Pons (tissue), 1 donor: ENCODE results near the gene INPP4B.

Experiments
- DNase-seq: peaks from one replicate; pipeline ENCODE4 v3.0.0-alpha.2; 2016; ENCODE audit warnings: low spot score

The INPP4B gene

DNA sequence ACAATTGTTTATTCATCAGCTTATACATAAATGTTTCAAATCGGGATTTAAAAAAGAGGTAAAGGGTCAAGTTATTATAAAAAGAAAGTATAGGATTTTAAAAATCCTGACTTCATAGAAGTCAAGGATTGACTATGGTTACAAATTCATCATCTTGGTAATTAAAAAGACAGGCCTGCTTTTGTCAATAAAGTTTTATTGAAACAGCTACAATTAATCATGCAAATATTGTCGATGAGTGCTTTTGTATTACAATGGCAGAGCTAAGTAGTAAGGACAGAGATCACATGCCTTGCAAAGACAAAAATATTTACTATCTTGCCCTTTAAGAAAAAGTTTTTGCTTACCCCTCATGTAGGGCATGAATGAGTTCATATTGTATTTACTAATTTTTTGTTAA is 614.3 kb downstream of the INPP4B start:
- no peak for DNase-seq

DNA sequence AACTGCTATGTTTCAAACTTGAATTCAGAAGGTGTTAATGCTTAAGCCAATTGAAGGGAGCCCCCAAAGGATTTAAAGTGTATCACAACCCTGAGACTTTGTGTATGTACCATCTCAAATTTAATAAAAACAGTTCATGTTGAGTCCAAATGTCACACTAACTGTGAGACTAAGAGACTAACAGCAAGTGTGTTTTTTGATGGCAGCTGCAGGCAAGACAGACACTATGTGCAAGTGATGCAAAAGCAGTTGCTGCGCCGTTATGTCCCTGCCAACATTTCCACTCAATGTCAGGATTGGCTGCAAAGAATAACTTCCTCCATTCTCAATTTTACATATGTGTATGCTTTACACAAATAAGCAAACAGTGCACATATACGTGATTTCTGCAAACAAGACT is 615.1 kb downstream of the INPP4B start:
- DNase-seq = no peak

DNA sequence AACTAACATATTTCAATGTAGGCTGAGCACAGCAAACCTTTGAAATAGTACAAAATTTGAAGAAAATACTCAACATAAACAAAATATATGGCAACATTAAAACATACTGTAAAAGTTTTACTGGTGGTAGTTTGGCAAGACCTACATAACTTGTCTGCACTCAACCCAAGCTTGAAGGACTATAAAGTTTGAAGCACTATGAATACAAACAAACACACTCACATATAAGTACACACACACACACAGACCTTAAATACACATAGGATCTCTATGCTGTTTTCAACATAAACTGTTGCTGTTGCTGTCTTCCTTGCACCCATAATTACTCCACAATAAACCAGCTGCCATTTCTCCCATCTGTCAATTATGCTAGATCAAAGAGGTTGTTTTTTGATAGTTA is 620.1 kb downstream of the INPP4B start:
- DNase-seq = no peak

DNA sequence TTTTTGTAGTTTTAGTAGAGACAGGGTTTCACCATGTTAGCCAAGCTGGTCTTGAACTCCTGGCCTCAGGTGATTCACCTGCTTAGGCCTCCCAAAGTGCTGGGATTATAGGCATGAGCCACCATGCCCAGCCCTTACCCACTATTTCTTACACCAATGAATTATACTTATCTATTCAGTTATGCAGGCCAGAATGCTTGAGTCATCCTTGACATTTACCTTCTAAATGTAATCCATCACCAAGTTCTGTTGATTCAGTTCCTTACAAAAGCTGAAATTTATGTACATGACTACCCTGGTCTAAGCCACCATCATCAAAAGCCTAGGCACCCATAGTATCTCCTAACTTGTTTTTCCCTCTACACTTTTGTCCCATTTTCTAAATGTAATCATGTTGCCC is 624.0 kb downstream of the INPP4B start:
- DNase-seq = no peak

DNA sequence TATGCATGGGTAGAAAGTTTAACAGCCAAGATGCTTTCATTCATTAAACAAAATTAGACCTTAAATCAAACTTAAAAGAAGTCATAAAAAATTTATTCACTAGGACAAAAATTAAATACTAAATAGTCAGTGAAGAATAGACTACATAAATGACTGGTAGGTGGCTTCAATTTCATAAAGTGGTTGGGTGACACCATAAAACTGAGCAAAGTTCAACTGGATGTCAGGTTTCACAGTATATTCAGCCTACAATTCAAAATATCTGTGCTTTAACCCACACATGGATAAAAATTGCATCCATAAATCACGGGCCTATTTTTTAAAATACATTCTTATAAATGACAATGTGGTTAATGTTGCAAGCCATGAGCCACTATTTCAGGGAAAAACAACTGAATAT is 627.4 kb downstream of the INPP4B start:
- no peak for DNase-seq

DNA sequence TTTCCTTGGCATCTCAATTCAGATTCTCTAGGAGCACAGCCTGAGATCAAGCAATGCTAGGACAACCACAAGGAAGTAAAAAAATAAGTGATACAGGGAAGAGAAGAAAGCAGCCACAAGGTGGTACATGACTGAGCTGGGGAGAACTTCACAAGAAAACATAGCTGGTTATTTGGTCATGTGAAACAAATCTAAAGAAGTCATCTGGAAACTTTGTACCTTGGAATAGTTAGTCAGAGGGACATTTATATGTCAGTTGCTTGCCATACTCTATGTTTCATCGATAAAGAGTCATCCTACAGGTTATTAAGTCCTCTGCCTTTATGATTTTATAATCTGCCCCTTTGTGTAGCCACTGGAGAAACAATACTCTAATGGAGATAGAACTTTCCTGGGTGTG is 634.7 kb downstream of the INPP4B start:
- no peak for DNase-seq

DNA sequence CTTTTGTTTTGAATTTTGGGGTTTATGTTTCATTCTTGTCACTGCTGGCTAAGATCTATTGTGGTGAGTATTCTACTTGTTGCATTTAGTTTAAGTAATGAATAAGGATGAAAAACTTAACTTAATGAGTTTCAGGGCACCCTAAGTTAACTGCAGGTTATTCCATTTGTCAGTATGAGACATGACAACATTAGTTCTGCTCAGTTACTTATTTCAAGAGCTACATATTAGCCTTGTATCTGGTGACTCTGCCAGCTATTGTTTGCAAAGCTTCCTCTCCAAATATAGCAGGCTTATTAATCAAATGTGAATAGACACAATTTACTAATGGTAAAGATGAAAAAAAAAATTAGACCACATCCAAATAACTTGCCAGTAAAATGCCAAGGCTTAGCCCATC is 642.6 kb downstream of the INPP4B start:
- DNase-seq = no peak

DNA sequence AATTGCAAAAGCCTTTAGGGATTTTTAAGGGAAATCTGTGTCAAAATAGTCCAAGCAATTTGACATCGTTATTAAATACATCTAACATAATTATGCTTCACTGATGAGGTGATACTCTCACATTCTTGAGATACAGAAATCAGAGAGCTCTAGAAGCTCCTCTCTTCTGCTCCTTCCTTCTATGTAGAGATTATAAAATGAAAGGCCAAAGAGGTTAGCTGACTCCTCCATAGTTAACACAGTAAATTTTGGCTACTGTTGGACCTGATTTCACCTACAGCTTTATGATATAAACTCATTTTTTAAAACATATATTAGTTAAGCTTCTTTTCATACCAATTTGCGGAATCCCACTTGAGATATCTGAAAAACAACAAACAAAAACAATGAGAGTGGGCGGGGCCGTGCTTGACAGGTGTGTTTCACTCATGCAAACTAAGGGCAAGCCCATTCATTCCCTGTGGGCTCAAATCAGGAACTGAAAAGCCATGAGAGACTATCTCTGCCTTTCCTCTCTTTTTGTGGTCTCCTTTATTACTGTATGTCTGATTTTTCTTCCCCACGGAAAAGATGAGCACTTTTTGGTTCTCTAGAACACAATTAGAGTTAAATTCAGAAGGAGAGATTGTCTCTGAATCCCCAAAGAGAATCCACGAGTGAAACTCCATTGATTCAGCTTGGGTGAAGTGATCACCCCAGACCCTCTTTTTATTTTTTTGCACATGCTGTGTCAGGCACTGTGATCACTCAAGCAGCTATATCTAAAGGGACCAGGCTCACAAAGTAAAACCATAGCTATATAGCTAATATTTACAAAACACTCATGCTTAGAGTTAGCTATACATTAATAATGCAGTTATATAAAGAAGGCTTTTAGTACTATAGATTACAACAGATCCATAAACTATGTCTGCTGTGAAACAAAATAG is 643.4 kb downstream of the INPP4B start:
- DNase-seq = no peak

DNA sequence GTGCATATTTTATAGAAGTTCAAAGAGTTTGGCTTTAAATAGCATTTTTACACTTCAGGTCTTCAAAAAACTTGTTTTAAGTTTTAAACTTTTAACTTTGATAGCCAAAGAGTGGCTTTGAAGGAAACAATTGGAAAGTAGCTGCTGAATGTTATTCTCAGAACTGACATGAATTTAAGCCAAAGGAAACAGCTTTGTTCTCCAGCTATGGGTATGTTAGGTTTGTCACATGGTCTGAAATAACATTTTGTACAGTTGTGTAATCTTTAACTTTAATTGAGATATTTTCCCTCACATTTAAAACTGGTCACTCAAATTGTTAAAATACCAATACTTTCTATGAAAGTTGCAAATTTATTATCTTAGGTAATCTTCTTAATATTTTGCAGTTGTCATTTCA is 645.1 kb downstream of the INPP4B start:
- DNase-seq = no peak

DNA sequence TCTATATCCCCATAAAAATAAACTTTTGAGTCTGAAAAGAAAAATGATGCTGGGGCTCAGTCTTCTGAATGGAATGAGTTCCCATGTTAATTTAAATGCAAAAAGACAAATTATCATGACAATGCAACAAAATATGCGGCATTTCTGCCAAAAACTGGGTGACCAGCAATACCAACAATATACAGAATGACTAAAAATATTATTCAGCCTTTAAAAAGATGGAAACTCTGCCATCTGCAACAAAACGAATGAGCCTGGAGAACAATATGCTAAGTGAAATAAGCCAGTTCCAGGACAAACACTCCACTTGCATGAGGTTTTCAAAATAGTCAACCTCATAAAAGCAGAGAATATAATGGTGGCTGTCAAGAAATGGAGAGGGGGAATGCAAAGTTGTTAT is 651.2 kb downstream of the INPP4B start:
- DNase-seq = no peak

DNA sequence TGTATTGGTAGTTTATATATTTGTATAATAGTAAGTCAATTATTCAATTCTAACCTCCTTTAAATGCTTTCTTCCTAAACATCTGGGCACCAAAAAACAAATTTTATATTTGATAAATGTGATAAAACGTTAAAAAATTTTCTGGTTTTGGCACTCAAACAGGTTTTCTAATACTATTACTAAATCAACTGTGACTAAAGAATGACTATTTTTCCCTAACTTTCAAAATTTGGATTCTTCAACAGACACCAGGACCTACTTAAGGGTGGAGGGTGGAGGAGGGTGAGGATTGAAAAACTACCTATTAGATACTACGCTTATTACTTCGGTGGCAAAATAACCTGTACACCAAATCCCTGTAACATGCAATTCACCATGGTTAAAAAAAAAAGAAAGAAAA is 654.2 kb downstream of the INPP4B start:
- DNase-seq = no peak

DNA sequence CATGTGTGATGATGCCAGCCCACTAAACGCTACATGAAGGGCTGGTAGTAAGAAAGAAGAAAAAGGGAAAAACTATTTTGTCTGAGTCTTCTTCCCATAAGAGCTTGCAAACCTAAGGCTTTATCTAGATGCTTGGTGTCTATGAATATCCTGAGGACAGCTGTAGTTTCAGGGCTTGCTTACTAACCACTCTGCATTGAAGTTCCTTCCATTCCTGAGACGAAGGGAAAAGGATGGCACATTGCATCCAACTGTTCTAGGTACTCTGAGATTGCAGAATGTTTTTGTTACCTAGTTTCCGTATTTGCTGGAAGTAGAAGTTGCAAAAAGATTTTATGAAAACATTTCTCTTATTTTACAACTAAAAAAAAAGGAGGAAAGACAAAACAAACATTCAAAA is 665.1 kb downstream of the INPP4B start:
- DNase-seq = no peak

DNA sequence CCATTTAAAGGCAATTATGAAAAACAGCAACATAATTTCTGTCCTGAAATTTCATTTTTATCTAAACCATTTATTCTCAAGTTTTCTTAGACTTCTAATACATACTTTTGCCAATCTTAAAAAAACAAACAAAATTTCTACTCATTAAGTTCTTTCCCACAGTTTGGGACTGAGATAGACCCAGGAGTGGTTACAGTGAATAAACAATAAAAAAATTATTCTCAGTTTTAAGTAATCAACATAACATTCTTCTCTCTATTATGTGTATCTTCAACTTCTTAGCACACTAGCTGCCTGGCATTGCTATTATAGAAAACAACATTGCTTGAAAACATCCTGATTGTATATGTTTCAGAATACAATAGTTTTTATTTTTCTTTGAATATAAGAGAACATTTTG is 676.9 kb downstream of the INPP4B start:
- DNase-seq = no peak

DNA sequence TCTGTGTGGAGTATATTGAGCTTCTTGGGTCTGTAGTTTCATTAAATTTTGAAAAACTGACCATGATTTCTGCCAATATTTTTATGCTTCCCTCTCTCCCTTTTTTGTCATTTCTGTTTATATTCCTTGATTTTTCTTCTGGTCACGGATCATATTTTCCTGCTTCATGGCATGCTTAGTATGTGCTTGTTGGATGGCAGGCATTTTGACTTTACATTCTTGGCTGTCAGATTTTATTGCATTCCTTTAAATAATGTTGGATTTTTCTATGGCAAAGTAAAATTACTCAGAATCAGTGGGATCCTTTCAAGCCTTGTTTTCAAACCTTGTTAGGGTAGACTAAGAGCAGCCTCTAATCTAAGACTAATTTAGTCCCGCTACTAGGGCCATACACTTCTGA is 677.9 kb downstream of the INPP4B start:
- DNase-seq = no peak

DNA sequence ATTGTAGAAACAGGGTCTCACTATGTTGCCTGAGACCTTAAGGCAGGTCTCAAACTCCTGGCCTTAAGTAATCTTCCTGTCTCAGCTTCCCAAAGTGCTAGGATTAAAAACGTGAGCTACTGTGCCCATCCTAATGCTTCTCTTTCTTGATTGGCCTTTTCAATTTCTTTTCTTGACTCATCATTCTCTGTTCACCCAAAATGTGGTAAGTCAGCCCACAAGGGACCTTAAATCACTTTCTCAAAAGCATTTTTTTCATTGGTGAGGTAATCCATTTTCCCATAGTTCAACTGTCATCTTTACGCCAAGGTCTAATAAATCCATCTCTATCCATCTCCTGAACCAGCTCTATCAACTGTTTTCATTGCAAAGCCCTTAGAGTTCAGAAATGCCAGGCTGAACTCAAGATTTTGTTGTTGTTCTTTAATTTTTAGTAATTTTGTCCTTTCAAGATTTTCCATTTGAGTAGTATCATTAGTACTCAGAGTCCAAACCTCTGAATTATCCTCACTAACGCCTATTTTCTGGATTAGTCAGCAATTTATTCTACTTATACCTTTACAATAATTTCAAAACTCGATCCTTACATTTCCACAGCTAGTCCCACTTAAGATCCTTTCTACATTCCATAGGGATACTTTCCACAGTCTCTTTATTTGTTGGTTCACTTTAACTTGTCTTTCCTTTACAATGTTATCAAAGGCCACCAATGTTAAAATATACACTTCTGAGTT is 681.2 kb downstream of the INPP4B start:
- DNase-seq = no peak

DNA sequence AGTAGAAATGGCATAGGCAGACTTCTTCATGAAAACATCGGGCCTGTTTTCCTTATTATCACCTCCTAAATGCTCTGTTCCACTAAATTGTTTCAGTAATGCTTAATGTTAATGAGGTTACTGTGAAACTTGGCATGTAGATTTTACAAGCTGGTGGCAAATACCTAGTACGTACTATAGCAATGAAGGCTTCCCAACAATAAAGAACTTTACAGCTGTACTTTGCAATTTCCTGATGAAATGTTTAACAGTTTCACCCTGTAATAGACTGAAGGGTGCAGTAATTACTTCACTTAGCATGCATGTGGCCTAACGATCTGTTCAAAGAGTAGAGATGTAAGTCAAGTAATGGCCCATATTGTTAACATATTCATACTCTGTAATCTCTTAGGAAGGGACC is 685.0 kb downstream of the INPP4B start:
- DNase-seq = no peak

DNA sequence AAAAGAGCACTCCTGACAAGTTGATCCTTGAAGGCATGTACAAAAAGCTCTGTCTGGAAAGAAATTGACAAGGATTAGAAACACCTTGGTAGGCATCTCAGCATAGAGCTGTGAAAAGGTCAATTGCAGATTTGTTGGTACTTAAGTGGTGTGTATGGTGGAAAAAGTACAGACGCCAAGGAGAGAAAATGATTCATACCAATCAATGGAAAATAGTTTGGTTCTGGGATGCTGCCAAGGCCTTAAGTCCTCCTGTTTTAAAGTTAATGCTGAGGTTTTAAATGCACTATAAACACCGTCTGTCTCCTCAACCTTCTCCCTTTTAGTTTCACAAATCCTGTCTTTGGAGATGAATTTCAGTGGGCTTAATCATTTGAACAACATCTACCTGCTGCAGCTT is 685.6 kb downstream of the INPP4B start:
- DNase-seq = no peak

DNA sequence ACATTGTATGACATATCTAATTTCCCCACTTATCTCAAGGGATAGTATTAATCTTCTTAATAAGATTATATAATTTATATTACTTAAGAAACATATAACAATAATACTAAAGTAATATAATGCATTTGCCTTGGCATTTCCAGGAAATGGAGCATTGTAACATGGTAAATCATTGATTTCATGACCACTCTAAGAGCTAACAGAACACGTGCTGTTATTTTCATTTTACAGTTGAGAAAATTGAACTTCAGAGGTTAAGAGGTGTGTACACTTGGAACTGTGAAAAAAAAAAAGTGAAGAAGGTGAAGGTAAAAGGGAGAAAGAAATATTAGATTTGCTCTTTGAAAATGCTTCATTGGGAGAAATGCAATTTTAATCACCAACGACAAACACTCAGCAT is 687.1 kb downstream of the INPP4B start:
- DNase-seq = no peak

DNA sequence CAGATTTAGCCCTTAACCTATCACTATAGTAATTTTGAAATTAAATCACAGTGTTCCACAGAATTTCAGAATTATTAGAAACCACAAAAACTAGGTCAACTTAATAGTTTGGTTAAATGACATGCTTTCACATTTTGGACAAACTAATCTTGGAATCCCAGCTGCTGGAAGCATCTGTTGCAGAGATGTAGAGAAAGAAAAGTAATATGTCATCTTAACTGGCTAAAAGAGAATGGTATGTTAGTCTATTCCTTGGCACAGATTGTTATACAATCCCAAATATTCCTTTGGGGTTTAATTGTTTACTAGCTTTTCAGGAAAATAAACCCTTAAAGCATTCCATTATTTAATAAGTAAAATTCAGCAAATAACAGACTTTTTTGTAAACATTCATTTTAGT is 689.8 kb downstream of the INPP4B start:
- DNase-seq = no peak

DNA sequence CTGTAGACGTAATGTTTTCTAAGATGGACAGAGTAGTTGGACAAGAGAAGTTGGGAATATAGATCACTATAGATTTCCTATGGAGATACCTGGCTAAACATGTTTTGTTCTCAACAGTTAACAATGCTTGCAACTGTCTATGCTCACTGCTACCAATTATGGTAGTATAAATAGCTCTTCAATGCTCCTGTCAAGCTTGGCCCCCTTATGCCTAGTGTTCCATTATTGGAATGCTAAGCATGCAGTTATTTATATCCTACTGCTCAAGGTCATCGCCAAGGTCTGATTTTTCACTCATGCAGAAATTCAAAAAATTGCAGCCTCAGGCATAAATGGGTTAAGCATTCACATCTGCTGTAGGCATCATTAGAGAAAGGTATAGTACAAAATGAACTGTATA is 690.8 kb downstream of the INPP4B start:
- DNase-seq = no peak

DNA sequence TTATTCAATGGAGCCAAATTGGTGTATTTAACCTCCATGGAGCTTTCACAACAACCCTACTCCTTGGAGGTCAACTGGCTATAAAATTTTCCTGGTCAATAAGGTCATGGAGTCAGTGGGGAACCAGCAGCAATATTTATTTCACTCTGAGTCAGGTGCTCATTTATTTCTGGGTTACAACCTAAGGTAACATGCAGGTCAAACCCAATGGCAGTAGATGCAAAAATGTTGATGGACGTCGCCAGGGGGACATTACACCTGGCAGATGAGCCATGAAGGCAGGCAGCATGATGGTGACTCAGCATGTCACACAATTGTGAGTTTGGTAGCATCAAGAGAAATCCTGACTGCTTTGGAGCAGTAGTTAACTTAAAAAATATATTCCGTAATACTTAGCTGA is 695.6 kb downstream of the INPP4B start:
- DNase-seq = no peak

DNA sequence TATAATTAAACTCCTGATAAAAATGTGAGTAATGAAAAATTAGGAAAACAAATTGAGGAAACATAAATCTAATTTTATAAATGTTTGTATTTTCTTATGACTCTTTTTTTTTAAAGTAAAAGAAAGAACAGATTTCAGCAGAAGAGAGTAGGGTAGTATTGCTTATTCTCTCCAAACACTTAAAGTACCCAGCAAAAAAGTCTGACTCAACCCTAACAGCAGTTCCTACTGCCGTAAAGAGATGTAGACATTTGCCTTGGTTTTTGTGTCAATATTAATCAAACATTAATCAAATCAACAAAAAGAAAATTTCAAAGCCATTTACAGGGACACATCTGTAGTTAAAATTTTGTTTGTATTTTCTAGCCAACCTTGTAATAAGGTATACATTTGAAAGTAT is 701.3 kb downstream of the INPP4B start:
- DNase-seq = no peak

DNA sequence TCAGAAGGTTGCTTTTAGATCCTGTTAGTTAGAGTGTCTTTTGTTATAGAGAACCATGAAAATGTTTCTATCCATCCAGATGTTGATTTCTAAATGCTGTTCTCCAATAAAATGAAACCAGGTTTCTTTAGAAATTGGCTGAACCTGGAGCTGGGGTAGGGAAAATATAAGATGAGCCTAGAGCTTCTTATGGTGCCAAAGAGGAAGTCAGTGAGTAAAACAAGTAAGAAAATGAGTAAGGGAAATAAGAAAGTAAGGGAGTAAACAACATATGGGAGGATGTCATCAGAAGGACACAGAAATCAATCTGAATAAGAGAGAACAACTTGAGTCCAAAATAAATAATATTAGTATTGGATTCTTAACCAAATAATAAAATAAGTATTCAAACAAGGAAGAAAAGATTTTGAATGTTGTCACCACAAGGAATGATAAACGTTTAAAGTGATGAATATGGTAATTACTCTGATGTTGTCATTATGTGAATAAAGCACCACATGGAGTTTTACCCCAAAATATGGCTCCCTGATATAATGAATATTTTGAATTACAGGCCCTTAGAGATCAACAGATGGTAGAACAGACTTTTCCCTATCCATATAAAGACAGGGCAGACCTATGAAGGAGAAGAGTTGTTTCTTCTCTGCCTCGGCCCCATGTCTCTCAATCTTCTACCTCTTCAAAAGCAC is 703.6 kb downstream of the INPP4B start:
- no peak for DNase-seq
